Choroid plexus epithelial cell (primary cell): ENCODE results near the gene TNRC6A.
A peak's percentile ranks its signal among the peaks of the same experiment; 100 is the strongest.

ENCODE experiments used
- DNase-seq: peaks from one replicate; pipeline ENCODE4 v3.0.0-alpha.2; 2010; ENCODE audit warnings: low read depth
- H3K4me3 ChIP-seq: 2 replicates; pipeline ENCODE4 v1.5.1; 2011; ENCODE audit warnings: low read depth, mild to moderate bottlenecking, control low read depth, low read length, moderate library complexity
- TF ChIP-seq, protein P1 (sequence below): conservative IDR thresholded peaks from 2 replicates; pipeline ENCODE4 v1.5.1; 2011; ENCODE audit warnings: low read depth, mild to moderate bottlenecking, control low read depth, inconsistent platforms, low read length, moderate library complexity

Gene TNRC6A

DNA sequence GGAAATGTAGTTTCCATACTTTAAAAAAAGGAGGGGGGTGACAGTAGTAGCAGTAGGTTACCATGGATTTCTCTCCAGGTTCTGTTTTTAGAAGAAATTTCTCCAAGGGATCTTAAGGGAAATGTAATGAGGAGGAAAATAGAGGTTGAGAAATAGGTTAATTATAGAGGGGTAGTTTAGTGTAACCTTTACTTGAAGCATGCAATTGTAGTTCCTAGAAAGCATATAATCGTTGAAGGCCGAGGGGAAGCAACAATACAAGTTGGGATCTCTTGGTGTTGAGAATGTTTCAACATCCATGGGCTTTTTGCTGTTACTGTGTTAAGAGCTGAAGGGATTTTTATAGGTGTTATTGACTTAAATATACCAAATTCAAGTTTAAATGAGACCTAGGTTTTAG is 25.1 kb downstream of the TNRC6A start:
- TF ChIP-seq, protein P1, sequence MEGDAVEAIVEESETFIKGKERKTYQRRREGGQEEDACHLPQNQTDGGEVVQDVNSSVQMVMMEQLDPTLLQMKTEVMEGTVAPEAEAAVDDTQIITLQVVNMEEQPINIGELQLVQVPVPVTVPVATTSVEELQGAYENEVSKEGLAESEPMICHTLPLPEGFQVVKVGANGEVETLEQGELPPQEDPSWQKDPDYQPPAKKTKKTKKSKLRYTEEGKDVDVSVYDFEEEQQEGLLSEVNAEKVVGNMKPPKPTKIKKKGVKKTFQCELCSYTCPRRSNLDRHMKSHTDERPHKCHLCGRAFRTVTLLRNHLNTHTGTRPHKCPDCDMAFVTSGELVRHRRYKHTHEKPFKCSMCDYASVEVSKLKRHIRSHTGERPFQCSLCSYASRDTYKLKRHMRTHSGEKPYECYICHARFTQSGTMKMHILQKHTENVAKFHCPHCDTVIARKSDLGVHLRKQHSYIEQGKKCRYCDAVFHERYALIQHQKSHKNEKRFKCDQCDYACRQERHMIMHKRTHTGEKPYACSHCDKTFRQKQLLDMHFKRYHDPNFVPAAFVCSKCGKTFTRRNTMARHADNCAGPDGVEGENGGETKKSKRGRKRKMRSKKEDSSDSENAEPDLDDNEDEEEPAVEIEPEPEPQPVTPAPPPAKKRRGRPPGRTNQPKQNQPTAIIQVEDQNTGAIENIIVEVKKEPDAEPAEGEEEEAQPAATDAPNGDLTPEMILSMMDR: no peak
- no peak for DNase-seq
- H3K4me3 ChIP-seq: no peak overlapping the region

DNA sequence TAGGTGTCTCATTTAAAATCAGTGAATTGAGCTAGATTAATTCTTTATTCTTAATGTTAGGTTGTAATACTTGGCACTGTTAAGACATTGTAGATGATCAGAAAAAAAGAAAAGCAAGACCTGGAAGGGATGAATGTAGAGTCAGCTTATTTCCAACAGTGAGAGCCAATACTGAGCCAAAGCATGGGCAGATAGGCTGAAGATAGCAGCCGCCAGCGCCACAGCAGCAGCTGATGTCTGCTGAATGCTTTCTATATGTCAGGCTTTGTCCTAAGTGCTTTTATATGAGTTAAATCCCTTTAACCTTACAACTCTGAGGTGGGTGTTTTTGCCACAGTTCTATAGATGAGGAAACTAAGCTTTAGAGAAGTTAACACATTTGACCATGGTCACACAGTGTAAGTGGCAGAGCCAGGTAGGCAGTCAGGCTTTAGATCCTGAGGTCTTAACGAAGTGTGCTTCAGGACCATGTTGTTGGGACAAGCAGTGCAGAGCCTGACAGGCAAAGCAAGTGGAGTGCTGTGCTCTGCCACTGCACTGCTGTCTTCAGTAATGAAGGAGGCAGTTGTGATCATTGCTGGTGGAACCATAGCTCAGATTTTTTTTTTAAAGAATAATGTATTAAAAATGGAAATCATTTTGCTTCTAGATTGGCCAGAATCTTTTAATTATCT is 25.9 kb downstream of the TNRC6A start:
- TF ChIP-seq, protein P1: no peak
- no peak for DNase-seq
- H3K4me3 ChIP-seq: no peak overlapping the region

DNA sequence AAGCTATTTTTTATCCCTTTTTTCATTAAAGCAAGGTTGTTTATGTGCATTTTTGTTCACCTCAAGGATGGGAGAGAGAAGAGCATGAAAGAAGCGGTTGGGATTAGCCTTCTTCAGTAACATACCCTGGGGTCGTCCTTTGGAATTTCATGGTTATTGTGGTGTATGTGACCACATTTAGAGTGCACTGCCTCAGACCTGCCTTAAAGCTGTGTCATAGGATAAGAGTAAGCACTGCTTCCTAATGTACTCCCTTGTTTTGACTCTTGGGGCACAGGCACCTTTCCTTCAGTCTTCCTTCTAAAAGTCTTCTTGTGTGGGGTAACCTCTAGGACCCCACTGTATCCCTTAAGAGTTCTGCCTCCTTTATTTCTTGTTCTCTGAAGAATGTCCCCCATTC is 28.9 kb downstream of the TNRC6A start:
- peak; percentile 39 for DNase-seq
- H3K4me3 ChIP-seq: no peak overlapping the region
- TF ChIP-seq, protein P1: no peak

DNA sequence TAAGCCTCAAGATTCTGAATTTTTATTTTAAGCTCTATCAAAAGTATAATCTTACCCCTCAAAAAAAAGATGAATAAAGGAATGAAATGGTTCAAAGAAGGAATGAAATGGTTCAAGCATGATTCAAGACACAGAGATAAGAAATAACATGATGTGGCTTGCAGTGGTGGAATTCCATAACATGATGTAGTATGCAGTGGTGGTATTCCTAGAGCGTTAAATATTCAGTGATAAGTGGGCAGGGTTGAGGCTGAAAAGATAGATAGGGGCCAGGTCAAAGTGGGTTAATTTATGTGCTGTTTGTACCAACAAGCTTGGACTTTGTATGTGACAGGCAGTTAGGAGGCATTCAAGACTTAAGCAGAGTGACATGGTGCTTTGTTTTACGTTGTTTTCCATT is 29.6 kb downstream of the TNRC6A start:
- DNase-seq: no peak
- TF ChIP-seq, protein P1: no peak
- H3K4me3 ChIP-seq: no peak overlapping the region

DNA sequence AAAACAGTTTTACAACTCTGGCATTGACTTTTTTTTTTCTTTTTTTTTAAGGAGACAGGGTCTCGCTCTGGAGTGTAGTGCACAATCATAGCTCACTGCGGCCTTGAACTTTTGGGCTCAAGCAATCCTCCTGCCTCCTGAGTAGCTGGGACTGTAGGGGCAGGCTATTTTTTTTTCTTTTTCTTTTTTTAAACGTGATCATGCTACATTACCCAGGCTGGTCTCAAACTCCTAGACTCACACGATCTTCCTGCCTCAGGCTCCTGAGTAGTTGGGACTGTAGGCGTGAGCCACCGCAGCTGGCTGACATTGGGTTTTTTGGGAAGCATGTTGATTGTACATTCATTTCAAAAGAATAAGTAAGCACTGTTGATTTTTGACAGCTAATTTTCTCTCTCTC is 32.1 kb downstream of the TNRC6A start:
- TF ChIP-seq, protein P1: no peak
- no peak overlapping the region for H3K4me3 ChIP-seq
- DNase-seq: no peak

DNA sequence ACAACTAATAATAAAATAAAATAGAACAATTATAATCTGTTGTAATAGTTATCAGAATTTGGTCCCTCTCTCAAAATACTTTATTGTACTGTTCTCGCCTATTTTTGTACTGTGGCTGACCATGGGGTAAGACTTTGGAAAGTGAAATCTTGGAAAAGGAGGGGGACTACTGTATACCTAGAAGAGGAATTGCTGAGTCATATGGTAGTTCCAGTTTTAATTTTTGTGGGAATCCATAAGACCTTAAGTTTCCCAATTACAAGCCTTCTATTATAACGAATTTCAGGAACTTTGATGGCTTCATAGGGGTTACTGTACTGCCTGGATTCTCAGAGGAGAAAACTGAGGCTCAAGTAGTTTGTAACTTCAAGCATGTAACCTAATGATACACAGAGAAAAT is 35.5 kb downstream of the TNRC6A start:
- no peak overlapping the region for H3K4me3 ChIP-seq
- no peak for DNase-seq
- TF ChIP-seq, protein P1: no peak

DNA sequence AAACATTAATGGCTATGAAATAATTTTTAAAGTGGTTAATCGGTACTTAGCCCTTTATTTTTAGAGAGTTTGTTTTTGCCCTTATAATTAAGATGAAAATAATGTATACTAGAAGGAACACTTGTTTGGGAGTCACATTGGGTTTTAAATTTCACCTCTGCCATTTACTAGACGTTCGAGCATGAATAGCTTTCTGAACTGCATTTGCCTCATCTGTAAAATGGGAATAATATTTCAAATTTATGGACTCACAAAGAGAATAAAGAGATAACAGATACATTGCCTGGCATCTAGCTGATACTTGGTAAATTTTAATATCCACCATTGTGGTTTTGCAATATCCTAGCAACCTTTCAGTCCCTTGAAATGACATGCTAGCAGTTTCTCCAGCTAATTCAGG is 36.6 kb downstream of the TNRC6A start:
- TF ChIP-seq, protein P1: no peak
- H3K4me3 ChIP-seq: no peak overlapping the region
- DNase-seq: no peak
